HepG2 (cell line): ENCODE data around the gene KIF2B.

Experiments used
- EZH2 ChIP-seq: conservative IDR thresholded peaks from 2 replicates; pipeline ENCODE4 v1.6.1; 2012; ENCODE audit warnings: mild to moderate bottlenecking, low read depth, low read length, moderate library complexity
- JUND ChIP-seq: sonication (generic); formaldehyde crosslinking; IDR thresholded peaks from 2 replicates; pipeline ENCODE4 v1.8.0; 2022; ENCODE audit warnings: mild to moderate bottlenecking, missing genetic modification reagents
- MEF2D ChIP-seq: sonication (generic); formaldehyde crosslinking; IDR thresholded peaks from 2 replicates; pipeline ENCODE4 v1.5.1; 2020; ENCODE audit warnings: mild to moderate bottlenecking, missing genetic modification reagents
- PHF8 ChIP-seq: sonication (generic); formaldehyde crosslinking; IDR thresholded peaks from 2 replicates; pipeline ENCODE4 v1.5.0; 2020; ENCODE audit warnings: missing genetic modification reagents
- SMC3 ChIP-seq: IDR thresholded peaks from 2 replicates; pipeline ENCODE4 v1.6.1; 2011; ENCODE audit warnings: low read length, improper control_type of control experiment
- TAF15 ChIP-seq: fragments of 200-400 bp; formaldehyde crosslinking; IDR thresholded peaks from one replicate; pipeline ENCODE4 v1.6.1; 2018; ENCODE audit warnings: mild to moderate bottlenecking, low read depth, low read length; ENCODE audit not compliant: poor library complexity, severe bottlenecking
- ZNF101 ChIP-seq: sonication (generic); formaldehyde crosslinking; IDR thresholded peaks from 2 replicates; pipeline ENCODE4 v1.4.0; 2020; ENCODE audit warnings: mild to moderate bottlenecking, low read depth, missing genetic modification reagents, borderline replicate concordance
- ZNF629 ChIP-seq: sonication (generic); formaldehyde crosslinking; conservative IDR thresholded peaks from 2 replicates; pipeline ENCODE4 v1.5.0; 2020; ENCODE audit warnings: missing genetic modification reagents
- ZZZ3 ChIP-seq: sonication (generic); formaldehyde crosslinking; IDR thresholded peaks from 2 replicates; pipeline ENCODE4 v1.4.0; 2020; ENCODE audit warnings: missing genetic modification reagents, mild to moderate bottlenecking, borderline replicate concordance
- TF ChIP-seq, protein P1 (sequence below), 2 experiments: IDR thresholded peaks; 2 replicates each; pipeline ENCODE4 v1.6.1; 2011 to 2012; ENCODE audit warnings: low read length in 2 of 2, borderline replicate concordance in 1 of 2, low read depth in 1 of 2, mild to moderate bottlenecking in 1 of 2, moderate library complexity in 1 of 2

DNA sequence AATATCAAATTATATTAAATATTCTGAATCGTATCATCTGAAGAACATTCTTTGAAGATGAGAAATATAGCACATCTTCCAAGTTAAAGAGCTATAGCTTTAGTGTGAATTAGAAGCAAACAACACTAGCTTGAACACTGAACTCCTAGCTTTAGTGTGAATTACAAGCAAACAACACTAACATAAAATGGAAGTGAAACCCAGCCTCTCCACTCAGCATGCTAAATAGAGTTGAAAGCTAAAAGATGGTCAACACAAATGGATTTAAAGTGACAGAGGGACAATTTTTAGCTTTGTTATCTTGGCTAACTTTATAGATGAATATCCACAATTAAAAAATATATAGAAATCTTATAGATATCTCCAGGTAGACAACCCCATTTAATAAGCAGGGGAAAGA lies 4.5 kb upstream of the KIF2B start:
- no peak for TF ChIP-seq ZNF629 (CRISPR knock-in tag)
- TF ChIP-seq PHF8 (CRISPR knock-in tag) = no peak
- TF ChIP-seq ZNF101 (CRISPR knock-in tag) = no peak
- TF ChIP-seq JUND = no peak
- no peak for TF ChIP-seq TAF15
- TF ChIP-seq SMC3 = no peak
- TF ChIP-seq EZH2 = no peak
- no peak for TF ChIP-seq MEF2D (CRISPR knock-in tag)
- TF ChIP-seq ZZZ3 (CRISPR knock-in tag) = no peak
- TF ChIP-seq, protein P1, sequence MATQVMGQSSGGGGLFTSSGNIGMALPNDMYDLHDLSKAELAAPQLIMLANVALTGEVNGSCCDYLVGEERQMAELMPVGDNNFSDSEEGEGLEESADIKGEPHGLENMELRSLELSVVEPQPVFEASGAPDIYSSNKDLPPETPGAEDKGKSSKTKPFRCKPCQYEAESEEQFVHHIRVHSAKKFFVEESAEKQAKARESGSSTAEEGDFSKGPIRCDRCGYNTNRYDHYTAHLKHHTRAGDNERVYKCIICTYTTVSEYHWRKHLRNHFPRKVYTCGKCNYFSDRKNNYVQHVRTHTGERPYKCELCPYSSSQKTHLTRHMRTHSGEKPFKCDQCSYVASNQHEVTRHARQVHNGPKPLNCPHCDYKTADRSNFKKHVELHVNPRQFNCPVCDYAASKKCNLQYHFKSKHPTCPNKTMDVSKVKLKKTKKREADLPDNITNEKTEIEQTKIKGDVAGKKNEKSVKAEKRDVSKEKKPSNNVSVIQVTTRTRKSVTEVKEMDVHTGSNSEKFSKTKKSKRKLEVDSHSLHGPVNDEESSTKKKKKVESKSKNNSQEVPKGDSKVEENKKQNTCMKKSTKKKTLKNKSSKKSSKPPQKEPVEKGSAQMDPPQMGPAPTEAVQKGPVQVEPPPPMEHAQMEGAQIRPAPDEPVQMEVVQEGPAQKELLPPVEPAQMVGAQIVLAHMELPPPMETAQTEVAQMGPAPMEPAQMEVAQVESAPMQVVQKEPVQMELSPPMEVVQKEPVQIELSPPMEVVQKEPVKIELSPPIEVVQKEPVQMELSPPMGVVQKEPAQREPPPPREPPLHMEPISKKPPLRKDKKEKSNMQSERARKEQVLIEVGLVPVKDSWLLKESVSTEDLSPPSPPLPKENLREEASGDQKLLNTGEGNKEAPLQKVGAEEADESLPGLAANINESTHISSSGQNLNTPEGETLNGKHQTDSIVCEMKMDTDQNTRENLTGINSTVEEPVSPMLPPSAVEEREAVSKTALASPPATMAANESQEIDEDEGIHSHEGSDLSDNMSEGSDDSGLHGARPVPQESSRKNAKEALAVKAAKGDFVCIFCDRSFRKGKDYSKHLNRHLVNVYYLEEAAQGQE (IDR thresholded peaks at IDR 0.05; ENCODE audit: borderline replicate concordance in 1 of 2, low read depth in 1 of 2, low read length in 2 of 2) = no peak
